Ishikawa (cell line): ENCODE results near the gene CNGA3.

ENCODE experiments used
- CEBPB ChIP-seq: IDR thresholded peaks from 2 replicates; pipeline ENCODE4 v1.6.1; 2012
- CREB1 ChIP-seq: IDR thresholded peaks from 2 replicates; pipeline ENCODE4 v1.6.1; 2012; ENCODE audit warnings: low read depth
- EGR1 ChIP-seq: IDR thresholded peaks from 2 replicates; pipeline ENCODE4 v1.6.1; 2012
- EP300 ChIP-seq: IDR thresholded peaks from 2 replicates; pipeline ENCODE4 v1.6.1; 2012; ENCODE audit warnings: borderline replicate concordance
- FOXM1 ChIP-seq: IDR thresholded peaks from 2 replicates; pipeline ENCODE4 v1.6.1; 2012; ENCODE audit warnings: low read depth, borderline replicate concordance
- MAX ChIP-seq: IDR thresholded peaks from 2 replicates; pipeline ENCODE4 v1.6.1; 2012
- NFIC ChIP-seq: IDR thresholded peaks from 2 replicates; pipeline ENCODE4 v1.6.1; 2012
- RAD21 ChIP-seq: IDR thresholded peaks from 2 replicates; pipeline ENCODE4 v1.6.1; 2012; ENCODE audit warnings: low read depth
- REST ChIP-seq: IDR thresholded peaks from 2 replicates; pipeline ENCODE4 v1.6.1; 2012; ENCODE audit warnings: low read depth, mild to moderate bottlenecking
- TAF1 ChIP-seq: IDR thresholded peaks from 2 replicates; pipeline ENCODE4 v1.6.1; 2012; ENCODE audit warnings: low read depth, mild to moderate bottlenecking
- TCF12 ChIP-seq: IDR thresholded peaks from 2 replicates; pipeline ENCODE4 v1.6.1; 2012; ENCODE audit warnings: low read depth
- TEAD4 ChIP-seq: IDR thresholded peaks from 2 replicates; pipeline ENCODE4 v1.6.1; 2012
- USF1 ChIP-seq: IDR thresholded peaks from 2 replicates; pipeline ENCODE4 v1.6.1; 2012
- YY1 ChIP-seq: IDR thresholded peaks from 2 replicates; pipeline ENCODE4 v1.6.1; 2012; ENCODE audit warnings: low read depth
- ZBTB7A ChIP-seq: IDR thresholded peaks from 2 replicates; pipeline ENCODE4 v1.6.1; 2012; ENCODE audit warnings: low read depth

CNGA3 gene

GRCh38 chr2:98333922-98334321 is 12.3 kb upstream of the CNGA3 start:
- no peak for TF ChIP-seq RAD21
- TF ChIP-seq TCF12: no peak
- TF ChIP-seq MAX: no peak
- TF ChIP-seq YY1: no peak
- TF ChIP-seq EP300: no peak
- no peak for TF ChIP-seq EGR1
- no peak for TF ChIP-seq CREB1
- TF ChIP-seq FOXM1: no peak

GRCh38 chr2:98334439-98335078 is 11.7 kb upstream of the CNGA3 start:
- TF ChIP-seq ZBTB7A: no peak
- TF ChIP-seq RAD21: no peak
- TF ChIP-seq REST: no peak
- no peak for TF ChIP-seq FOXM1
- TF ChIP-seq TCF12: no peak
- TF ChIP-seq MAX: no peak
- no peak for TF ChIP-seq CEBPB
- no peak for TF ChIP-seq EGR1
- no peak for TF ChIP-seq TAF1
- no peak for TF ChIP-seq CREB1
- no peak for TF ChIP-seq TEAD4
- TF ChIP-seq EP300: no peak
- no peak for TF ChIP-seq YY1
- TF ChIP-seq NFIC: no peak
- no peak for TF ChIP-seq USF1

GRCh38 chr2:98335271-98335670 is 11.0 kb upstream of the CNGA3 start:
- TF ChIP-seq FOXM1 (no peak), TEAD4 (no peak), TAF1 (no peak), TCF12 (no peak), MAX (no peak), EP300 (no peak), ZBTB7A (no peak), YY1 (no peak), CEBPB (no peak), NFIC (no peak)

- TF ChIP-seq EGR1 (no peak), NFIC (no peak), FOXM1 (no peak), TAF1 (no peak), YY1 (no peak), ZBTB7A (no peak)
Observed at GRCh38 chr2:98341241-98341640, 5.0 kb upstream of the CNGA3 start.

GRCh38 chr2:98343285-98343684 is 3.0 kb upstream of the CNGA3 start:
- TF ChIP-seq EP300 (no peak), CREB1 (no peak), TCF12 (no peak), YY1 (no peak), CEBPB (no peak), MAX (no peak), REST (no peak), EGR1 (no peak), ZBTB7A (no peak), TEAD4 (no peak), TAF1 (no peak), FOXM1 (no peak), NFIC (no peak), RAD21 (no peak), USF1 (no peak)
